Measurements from ENCODE around the gene PSENEN. TPM values are rescaled to one million over a fixed set of nuclear protein-coding genes. Genes with fewer than 3 reads are reported as not detected.

Gene PSENEN
- total RNA-seq, 2 donors from 2014 or later: 33.6 to 37.3 TPM

DNA sequence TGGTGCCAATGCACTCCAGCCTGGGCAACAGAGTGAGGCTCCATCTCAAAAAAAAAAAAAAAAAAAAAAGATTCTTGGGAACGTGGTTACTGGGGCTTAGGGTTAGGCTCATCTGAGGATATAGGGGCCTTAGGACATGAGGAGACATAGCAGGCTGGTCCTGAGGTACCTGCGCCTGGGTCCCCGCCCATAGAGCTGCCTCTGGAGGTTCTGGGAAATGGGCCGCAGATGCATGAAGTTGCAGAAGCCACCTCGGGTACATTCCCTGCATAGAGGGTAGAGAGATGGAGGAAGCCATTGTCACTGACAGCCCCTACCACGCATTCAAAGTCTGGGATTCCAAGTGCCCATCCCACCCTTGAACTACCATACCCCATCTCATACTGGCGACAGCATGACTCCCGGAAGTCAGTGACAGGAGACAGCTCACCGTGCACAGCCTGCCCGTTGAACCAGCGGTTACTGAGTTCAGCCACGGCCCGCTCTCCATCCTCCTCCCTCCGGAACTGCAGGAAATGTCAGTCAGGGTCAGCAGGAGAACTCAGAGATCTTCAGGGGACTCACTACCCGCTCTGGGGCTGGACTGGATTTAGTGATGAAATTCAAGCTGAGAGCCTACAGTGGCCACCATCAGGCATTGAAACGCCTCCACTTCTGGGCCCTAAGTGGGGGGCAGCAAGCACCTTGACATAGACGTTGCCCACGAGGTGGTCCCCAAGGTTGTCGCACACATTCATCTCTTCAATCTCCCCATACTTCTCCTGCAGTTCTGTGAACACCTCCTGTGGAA, 1.6 kb upstream of the PSENEN start:
- DNase-seq (ENCODE audit: low spot score): peak; percentile 78
- intact Hi-C loops (cut with DNase I): loop anchor here in 1 of 2 donors (10.0 kb wide), 1 partner anchor 191 kb away; the partner anchor contains the start of gene LRFN3

DNA sequence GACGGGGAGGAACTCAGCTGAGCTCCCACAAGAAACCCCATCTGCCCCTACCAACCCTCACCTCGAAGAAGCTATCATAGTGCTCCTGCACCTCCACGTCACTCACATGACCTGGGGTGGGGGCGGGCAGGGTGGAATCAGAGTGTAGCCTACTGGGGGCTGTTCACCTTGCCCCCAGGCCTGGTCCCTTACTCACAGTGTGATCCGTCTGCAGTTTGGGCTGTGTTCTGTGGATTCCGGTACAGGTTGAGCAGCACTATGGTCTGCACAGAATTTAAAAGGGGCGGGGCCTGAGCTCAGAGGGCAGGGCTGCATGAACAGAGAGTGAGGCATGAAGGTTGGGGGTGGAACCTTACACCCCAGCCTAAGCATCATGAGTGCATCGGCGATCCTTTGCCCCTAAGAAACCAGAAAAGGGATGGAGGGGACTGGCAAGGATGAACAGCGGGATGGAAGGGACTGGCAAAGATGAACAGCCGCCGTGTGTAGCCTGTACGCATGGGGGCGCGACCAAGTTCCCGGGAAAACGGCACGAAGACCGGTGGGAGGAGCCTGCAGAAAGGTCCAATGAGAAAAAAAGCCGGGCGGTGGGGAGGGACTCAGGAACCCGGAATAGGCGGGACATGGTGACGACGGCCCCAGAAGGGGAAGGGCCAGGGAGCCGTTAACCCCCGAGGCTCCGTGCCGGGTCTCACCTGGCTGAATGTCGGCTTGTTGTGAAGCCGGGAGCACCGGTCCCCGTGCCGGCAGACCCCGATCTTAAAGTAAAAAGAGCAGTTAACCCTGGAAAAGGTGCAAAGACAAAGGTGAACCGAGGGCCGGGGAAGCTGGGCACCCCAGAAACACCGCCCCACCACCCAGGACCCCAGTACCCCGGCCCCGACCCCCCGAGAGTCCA, 772 bp upstream of the PSENEN start:
- peak; percentile 98 for DNase-seq (ENCODE audit: low spot score)

DNA sequence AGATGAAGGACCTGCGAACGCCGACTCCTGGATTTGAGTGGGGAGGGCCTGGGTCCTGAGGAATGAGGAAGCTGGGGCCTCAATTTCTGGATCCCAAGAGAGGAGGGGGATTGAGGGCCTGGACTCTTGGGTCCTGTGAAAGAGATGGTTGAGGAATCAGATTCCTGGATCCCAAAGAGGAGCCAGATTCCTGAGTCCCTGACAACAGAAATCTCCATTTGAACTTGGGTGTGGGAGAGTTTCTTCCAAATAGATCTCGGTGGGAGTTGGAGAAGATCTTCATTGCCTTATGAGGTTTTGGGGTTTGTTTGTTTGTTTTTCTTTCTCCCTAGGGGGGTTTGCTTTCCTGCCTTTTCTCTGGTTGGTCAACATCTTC, 624 bp downstream of the PSENEN start:
- intact Hi-C loops (cut with DNase I): loop anchor here in 1 of 2 donors (10.0 kb wide), 1 partner anchor 189 kb away; the partner anchor contains the start of gene LRFN3
- DNase-seq (ENCODE audit: low spot score): no peak

More for the DNA sequence above, 772 bp upstream of the PSENEN start:
- intact Hi-C loops (cut with DNase I): loop anchor here in 1 of 2 donors (10.0 kb wide), 1 partner anchor 190 kb away; the partner anchor contains the start of gene LRFN3

DNA sequence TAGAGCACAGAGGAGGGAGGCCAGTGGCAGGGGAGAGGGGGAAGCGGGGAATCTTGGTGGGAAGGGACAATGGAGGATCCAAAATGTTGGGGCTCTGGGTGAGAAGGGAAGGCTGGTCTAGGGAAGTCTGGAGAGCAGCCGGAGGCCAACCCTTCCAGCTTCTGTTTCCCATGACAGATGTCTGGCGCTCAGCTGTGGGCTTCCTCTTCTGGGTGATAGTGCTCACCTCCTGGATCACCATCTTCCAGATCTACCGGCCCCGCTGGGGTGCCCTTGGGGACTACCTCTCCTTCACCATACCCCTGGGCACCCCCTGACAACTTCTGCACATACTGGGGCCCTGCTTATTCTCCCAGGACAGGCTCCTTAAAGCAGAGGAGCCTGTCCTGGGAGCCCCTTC, 1.1 kb downstream of the PSENEN start:
- intact Hi-C loops (cut with DNase I): loop anchor here in 1 of 2 donors (10.0 kb wide), 1 partner anchor 188 kb away; the partner anchor contains the start of gene LRFN3
- no peak for DNase-seq (ENCODE audit: low spot score)

DNA sequence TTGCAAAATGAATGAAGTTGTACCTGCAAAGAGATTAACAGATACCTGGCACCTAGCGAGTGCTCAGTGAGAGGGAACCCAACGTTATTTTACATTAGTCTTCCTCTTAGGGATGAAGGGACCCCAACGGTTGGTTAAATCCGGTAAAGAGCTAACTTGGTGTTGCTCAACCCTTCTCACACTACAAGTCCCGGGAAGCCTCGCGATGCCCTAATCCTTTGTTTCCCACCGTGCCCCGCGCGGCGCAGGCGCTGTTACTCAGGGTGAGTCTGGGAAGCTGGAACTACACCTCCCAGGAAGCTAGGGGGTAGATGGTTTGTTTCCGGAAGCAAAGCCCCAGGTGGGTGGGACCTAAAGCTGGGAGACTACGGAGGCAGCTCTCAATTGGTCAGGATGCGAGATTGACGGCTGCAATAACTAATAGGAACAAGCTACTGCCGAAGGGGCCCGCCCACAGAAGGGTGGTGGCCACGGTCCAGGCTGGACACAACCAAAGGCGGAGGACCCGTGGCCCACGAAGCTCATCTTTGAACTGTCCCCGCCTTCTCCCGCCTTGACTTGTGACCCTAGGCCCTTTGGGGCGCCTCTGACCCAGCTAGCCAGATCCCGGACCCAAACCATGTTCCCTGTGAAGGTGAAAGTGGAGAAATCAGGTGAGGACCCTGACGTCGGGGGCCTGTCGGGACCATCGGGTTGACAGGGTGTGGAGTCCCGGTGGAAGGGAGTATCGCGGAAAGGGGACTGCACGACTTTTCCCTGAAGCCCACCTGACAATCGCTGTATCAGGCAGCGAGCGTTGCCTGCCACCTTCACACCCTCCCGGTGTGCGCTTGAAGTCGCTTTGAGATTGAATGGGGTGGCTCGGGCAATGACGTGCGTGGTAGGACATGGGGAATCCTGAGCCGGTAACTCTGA, 2.9 kb downstream of the PSENEN start, which contains the start of gene LIN37:
Gene LIN37, plus strand, starts transcription at position 471 of the 915 bp plus-strand sequence. Its CDS starts 149 bp downstream, at position 620.
- peak; percentile 100 for DNase-seq (ENCODE audit: low spot score)
- intact Hi-C loops (cut with DNase I): loop anchor here in 1 of 2 donors (10.0 kb wide), 1 partner anchor 186 kb away; the partner anchor contains the start of gene LRFN3

DNA sequence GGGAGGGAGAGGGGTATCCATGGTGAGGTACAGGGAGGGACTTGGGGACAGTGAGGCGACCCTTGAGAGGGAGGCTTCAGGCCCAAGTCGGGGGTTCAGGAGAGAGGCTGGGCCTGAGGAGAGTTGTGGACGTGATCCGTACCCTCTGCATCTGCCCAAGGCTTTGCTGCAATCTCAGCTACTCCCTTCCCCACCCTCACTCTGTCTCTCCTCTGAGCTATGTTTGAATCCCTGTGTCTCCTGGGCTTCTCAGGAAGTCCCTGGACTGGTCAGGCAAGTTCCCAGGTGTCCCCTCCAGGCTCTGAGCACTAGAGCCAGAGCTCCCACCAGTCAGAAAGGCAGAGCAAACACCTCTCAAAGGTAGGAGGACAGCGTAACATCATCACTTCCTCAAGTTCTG, 4.7 kb downstream of the PSENEN start:
- intact Hi-C loops (cut with DNase I): no loop called here
- DNase-seq (ENCODE audit: low spot score): no peak

DNA sequence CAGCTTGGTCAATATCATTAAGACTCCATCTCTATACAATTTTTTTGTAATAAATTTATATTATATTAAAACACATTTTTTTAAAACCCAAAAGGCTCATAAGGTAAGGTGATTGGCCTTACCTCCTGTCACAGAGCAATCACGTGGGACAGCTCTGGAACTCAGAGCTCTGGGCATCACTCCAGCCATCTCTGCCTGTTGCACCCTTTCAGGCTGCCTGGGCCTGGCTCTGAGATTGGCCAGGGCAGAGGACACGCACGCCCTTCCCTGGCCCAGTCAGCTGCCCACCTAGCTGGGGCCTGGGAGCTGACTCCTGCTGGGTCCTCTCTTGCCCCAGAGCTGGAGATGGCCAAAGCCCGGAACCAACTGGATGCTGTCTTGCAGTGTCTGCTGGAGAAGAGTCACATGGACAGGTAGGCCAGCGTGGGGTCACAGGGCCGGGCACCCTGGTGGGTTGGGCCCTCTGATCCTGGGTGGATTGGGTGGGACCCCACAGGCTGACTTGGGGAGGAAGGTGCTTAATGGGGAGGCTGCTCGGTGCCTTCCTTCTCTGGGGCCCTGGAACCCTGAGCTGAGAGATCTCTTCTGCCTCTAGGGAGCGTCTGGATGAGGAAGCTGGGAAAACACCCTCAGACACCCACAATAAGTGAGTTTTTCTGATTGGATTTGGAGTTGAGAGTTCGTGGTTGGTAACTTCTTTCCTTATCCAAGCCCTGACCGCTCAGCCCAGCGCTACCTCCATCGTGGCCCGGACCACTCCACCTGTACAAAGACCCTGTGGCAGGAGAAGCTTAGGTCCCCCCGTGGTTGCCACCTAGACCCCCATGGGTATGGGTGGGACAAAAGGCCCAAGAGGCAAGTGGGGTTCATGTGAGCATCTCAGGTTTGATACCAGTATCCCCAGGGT, 6.6 kb downstream of the PSENEN start:
- DNase-seq (ENCODE audit: low spot score): no peak
- intact Hi-C loops (cut with DNase I): no loop called here

DNA sequence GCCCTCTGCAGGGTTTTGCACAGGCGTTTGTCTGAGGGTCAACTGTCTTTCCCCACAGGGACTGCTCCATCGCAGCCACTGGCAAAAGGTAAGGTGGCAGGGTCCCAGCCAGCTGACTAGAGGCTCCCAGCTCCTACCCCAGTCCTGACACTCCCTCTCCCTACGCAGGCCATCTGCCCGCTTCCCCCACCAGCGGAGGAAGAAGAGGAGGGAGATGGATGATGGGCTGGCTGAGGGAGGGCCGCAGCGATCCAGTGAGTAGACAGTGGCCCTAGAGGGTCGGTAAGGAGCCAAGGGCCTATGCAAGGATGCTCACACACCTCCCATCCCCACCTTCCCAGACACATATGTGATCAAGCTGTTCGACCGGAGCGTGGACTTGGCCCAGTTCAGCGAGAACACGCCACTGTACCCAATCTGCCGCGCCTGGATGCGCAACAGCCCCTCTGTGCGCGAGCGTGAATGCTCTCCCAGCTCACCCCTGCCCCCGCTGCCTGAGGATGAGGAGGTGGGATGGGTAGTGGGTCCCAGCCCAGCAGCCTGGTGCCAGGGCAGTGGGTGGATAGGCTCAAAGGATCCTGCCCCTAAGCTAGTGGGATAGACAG, 7.4 kb downstream of the PSENEN start:
- DNase-seq (ENCODE audit: low spot score): peak; percentile 83
- intact Hi-C loops (cut with DNase I): no loop called here

DNA sequence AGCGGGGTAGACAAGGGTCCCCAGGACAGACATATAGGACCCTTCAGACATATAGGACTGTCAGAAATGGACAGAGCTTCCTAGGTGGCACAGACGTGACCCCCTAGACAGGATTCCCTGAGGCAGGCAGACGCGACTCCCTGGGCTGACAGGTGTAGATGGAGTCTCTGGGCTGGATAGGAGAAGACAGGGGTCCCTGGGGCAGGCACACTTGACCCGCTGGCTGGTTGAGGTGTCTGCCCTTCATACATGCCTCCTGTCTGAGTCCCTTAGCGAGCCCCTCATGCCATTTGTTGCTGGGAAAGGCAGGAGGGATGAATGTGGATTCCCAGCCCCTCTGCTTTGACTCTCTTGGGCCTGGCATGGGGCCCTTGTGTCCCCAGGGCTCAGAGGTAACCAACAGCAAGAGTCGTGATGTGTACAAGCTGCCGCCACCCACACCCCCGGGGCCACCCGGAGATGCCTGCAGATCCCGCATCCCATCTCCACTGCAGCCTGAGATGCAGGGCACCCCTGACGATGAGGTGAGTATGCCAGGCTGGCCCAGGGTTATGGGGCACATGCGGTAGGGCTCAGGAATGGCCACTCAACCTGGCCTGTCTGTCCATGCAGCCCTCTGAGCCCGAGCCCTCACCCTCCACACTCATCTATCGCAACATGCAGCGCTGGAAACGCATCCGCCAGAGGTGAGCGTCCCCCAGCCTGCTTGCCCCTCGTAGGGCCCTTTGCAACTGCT, 8.4 kb downstream of the PSENEN start:
- intact Hi-C loops (cut with DNase I): no loop called here
- peak; percentile 83 for DNase-seq (ENCODE audit: low spot score)

DNA sequence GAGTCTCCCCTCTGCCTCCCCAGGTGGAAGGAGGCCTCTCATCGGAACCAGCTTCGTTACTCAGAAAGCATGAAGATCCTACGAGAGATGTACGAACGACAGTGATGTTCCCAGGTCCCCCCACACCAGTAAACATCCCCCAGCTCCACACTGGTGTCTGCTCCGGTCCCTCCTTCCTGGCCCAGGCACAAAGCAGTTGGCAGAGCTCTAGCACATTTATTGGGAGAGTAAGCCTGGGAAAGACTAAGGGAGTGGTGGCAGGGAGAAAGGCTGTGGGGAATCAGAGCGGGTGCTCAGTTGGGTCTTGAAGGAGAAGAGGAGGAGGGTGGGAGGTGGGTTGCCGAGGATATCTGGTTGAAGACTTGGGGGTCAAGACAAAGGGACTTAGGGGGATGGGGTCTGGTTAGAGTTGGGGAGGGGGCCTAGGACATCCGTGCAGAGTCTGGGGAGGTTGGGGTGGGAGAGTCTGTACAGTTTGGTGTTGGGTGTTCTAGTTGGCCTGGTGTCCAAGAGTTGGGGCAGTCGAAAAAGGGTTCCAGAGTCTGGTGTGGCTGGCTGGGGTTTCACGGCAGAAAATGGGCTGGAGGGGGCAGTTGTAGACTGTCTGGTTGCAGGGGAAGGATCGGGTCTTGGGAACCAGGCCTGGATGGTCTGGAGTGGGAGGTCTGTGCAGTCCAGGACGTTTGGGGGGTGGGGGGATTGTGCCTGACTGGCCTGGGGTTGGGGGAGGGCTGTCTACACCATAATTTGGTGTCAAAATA, 9.1 kb downstream of the PSENEN start:
- intact Hi-C loops (cut with DNase I): no loop called here
- no peak for DNase-seq (ENCODE audit: low spot score)

DNA sequence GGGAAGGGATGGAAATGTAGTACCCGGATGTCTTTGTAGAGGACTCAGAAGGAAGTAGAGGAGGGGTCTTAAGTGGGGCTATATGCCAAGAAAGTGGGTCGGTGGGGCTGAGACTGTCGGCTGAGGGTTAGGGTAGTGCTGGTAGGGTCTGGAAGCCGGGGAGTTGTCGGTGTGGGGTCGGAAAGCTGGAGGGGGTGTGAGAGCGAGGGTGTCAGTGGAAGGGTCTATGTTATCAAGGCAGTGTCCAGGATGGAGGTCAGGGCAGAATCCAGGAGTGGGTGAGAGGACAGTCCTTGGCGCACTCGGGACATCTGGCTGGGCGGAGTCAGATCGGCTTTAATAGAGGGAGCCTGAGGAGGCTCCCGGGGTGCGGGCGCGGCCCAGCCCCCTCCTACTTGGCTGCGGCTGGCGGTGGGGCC, 9.7 kb downstream of the PSENEN start:
- intact Hi-C loops (cut with DNase I): no loop called here

DNA sequence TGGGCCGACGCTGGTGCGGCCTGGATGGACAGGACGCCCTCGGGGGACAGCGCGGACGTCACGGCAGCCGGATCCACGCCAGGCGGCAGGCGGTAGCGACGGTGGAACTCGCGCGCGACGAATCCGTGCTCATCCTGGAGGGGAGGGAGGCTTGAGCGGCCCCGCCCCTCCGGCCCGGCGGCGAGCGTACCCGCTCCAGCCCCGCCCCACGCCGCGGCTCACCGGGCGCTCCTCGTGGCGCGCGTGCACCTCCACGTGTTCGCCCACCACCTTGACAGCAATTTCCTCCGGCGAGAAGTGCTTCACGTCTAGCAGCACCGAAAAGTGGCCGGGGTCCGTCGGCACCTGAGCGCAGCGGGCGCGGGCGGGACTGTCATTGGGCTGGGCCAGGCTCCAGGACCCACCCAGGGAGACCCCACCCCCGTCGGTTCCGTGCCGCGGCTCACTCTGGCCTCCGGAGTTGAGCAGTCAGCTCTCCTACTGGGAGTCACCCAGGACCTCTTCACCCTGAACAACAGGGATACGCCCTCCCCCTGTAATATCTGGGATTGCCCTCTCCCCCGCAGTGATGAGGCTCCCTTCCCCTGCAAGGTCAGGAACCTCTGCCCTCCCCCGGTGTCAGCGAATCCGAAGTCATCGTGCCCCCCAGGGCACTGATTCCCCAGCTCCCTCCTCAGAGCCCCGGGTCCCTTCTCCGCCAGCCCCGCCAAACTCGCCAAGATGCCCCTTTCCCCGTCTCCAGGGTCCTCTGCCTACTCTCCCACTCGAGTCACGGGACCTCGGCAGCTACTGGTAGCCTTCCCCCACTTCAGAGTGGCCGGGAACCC, 10.3 kb downstream of the PSENEN start:
- intact Hi-C loops (cut with DNase I): no loop called here

More for the DNA sequence above, 9.7 kb downstream of the PSENEN start:
- no peak for DNase-seq (ENCODE audit: low spot score)

DNA sequence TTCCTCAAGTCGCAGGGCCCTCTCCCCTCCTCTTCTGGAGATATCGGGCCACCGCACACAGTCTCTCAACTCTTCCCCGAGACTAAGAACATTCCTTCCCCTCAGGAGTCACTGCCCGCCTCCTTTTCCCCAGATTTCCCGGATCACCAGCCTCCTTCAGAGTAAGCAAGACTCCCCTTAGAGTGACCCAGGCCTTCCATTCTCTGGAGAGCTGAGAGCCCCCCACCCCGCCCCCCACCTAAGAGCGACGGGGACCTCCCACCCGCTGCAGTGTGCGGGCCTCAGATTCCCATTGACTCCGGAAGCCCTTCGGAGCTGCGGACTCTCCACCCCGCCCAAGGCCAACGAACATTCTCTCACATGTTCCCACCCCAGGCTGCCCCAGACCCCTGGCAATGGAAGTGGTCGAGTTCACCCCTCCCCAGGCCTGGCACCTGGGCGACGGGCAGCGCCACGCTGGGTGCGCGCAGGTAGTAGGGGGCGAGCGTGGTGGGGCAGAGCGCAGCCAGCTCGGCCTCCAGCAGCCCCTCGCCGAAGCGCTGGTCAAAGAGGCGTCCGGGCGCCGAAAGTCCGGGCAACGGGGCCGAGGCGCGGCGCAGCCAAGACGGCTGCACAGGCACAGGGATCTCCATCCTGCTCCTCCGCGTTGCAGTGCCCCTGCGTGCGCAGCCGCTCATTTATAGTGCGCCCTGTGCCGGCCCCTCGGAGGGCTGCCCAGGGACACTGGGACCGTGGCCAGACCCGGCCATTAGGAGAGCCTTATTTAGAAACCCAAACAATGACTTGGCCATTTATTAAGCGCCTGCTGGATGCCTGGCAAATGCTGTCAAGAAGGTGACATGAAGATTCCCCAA, 11.2 kb downstream of the PSENEN start, which contains the start of gene HSPB6:
Gene HSPB6, minus strand, starts transcription at position 653 of the 854 bp plus-strand sequence. Its CDS starts 21 bp downstream, at position 632.
- DNase-seq (ENCODE audit: low spot score): peak; percentile 96
- intact Hi-C loops (cut with DNase I): no loop called here

More for the DNA sequence above, 10.3 kb downstream of the PSENEN start:
- peak; percentile 98 for DNase-seq (ENCODE audit: low spot score)

DNA sequence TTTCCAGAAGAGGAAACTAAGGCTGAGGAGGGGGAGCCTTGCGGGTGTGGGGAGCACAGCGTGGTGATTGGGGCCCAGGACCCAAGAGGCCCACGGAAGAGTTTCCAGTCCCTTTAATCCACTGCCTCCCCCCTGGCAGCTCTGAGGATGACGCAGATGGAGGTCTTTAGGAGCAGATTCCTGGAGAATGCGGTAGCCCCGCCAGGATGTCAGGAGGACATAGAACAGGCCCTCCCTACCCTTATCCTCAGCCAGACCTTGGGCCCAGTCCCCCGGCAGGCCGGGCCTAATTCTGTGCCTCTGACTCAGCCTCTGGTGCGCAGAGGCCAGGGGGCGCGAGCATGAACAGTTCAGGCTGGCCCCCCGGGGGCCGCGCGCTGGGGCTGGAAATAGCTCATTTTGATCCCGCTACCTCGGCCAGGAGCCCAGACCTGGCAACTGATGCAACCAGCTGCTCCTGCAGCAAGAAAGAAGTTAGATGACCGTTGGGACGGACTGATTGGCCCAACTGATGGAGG, 11.8 kb downstream of the PSENEN start:
- peak; percentile 98 for DNase-seq (ENCODE audit: low spot score)
- intact Hi-C loops (cut with DNase I): no loop called here

Data from posterior vena cava (tissue), 2 donors.